Mammary epithelial cell (primary cell): ENCODE data around the gene UBP1.

Experiments
- EZH2 ChIP-seq: IDR thresholded peaks from 2 replicates; pipeline ENCODE4 v1.6.1; 2012; ENCODE audit warnings: low read length, inconsistent platforms, borderline replicate concordance
- TF ChIP-seq, protein P1 (sequence below), 2 donors: IDR thresholded peaks in 1 of 2; conservative IDR thresholded peaks in 1 of 2; 2 replicates each; pipeline ENCODE4 v1.5.1; 2011 to 2012; ENCODE audit warnings: inconsistent platforms in 2 of 2, low read length in 2 of 2, mild to moderate bottlenecking in 2 of 2, control low read depth in 1 of 2, low read depth in 1 of 2; ENCODE audit not compliant: insufficient read depth in 1 of 2; ENCODE audit errors: extremely low read depth in 1 of 2

DNA sequence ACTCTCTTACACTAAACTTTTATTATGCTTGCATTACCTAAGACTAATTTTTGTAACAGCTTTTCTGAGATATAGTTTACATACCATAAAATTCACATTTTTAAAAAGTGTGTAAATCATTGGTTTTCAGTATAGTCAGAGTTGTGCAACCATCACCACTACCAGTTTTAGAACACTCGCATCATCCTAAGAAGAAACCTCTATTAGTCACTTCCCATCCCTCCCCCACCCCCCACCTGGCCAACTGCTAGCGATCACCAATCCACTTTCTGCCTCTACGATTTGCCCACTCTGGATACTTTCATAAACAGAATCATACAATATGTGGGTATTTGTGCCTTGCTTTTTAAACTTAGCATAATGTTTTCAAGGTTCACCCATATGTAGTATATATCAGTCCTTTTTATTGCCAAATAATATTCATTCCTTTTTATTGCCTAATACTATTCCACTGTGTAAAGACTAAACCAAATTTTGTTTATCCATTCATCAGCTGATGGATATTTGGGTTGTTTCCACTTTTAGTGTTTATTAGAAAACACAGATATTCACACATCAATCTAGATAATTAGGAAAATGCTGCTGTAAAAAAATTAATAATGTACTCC, 23.0 kb downstream of the UBP1 start:
- TF ChIP-seq, protein P1, sequence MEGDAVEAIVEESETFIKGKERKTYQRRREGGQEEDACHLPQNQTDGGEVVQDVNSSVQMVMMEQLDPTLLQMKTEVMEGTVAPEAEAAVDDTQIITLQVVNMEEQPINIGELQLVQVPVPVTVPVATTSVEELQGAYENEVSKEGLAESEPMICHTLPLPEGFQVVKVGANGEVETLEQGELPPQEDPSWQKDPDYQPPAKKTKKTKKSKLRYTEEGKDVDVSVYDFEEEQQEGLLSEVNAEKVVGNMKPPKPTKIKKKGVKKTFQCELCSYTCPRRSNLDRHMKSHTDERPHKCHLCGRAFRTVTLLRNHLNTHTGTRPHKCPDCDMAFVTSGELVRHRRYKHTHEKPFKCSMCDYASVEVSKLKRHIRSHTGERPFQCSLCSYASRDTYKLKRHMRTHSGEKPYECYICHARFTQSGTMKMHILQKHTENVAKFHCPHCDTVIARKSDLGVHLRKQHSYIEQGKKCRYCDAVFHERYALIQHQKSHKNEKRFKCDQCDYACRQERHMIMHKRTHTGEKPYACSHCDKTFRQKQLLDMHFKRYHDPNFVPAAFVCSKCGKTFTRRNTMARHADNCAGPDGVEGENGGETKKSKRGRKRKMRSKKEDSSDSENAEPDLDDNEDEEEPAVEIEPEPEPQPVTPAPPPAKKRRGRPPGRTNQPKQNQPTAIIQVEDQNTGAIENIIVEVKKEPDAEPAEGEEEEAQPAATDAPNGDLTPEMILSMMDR (conservative IDR thresholded peaks at IDR 0.05 in 1 of 2, IDR thresholded peaks at IDR 0.05 in 1 of 2; ENCODE audit: extremely low read depth in 1 of 2, insufficient read depth in 1 of 2, low read depth in 1 of 2, low read length in 2 of 2) = no peak
- TF ChIP-seq EZH2 = no peak
